Activated CD8-positive, alpha-beta memory T cell treated with anti-CD3 and anti-CD28 coated beads, Interleukin-2, amount 10 ng/mL, durations not matched to agents 7 days and 5 days (primary cell): Measurements from ENCODE around the gene MIPEP. TPM values are rescaled to one million over a fixed set of nuclear protein-coding genes. Genes with fewer than 3 reads are reported as not detected.
"Not testable (repeated sequence)": the region's sequence is repeated elsewhere in the genome, so short reads cannot be mapped to it uniquely, and the experiment has no call there.

Source experiments
- ATAC-seq: fragments of 150-1000 bp; cut with Tn5 transposase; one replicate; pipeline ENCODE4 v1.10.0; 2021; ENCODE audit warnings: moderate library complexity
- CTCF ChIA-PET: fragments of 350-600 bp; sonication (Branson Sonifier 250); formaldehyde crosslinking; loops from one replicate; lab custom pipeline; 2021; ENCODE audit warnings: antibody characterized with exemption; lab: Charles Lee
- DNase-seq: peaks from one replicate; pipeline ENCODE4 v3.0.0-alpha.2; 2020
- H3K27ac Mint-ChIP-seq: one replicate; pipeline ENCODE4 v1.8.0; 2021; ENCODE audit warnings: mild to moderate bottlenecking, mixed read lengths
- H3K27me3 Mint-ChIP-seq: one replicate; pipeline ENCODE4 v1.8.0; 2021; ENCODE audit warnings: mixed read lengths
- H3K36me3 Mint-ChIP-seq: one replicate; pipeline ENCODE4 v1.8.0; 2021; ENCODE audit warnings: mild to moderate bottlenecking, mixed read lengths
- H3K4me1 Mint-ChIP-seq: one replicate; pipeline ENCODE4 v1.8.0; 2021; ENCODE audit warnings: mixed read lengths
- H3K4me3 Mint-ChIP-seq: one replicate; pipeline ENCODE4 v1.8.0; 2021; ENCODE audit warnings: mild to moderate bottlenecking, moderate library complexity, mixed read lengths
- H3K9me3 Mint-ChIP-seq: one replicate; pipeline ENCODE4 v1.8.0; 2022; ENCODE audit warnings: low read depth, mixed read lengths
- total RNA-seq, 2 experiments: library from RNA; stranded (reverse); gene quantifications; one replicate each; pipeline ENCODE4 v1.2.3, GENCODE V29; 2021

Gene MIPEP
- total RNA-seq, 2 experiments from 2014 or later = 10.5 to 11.4 TPM

DNA sequence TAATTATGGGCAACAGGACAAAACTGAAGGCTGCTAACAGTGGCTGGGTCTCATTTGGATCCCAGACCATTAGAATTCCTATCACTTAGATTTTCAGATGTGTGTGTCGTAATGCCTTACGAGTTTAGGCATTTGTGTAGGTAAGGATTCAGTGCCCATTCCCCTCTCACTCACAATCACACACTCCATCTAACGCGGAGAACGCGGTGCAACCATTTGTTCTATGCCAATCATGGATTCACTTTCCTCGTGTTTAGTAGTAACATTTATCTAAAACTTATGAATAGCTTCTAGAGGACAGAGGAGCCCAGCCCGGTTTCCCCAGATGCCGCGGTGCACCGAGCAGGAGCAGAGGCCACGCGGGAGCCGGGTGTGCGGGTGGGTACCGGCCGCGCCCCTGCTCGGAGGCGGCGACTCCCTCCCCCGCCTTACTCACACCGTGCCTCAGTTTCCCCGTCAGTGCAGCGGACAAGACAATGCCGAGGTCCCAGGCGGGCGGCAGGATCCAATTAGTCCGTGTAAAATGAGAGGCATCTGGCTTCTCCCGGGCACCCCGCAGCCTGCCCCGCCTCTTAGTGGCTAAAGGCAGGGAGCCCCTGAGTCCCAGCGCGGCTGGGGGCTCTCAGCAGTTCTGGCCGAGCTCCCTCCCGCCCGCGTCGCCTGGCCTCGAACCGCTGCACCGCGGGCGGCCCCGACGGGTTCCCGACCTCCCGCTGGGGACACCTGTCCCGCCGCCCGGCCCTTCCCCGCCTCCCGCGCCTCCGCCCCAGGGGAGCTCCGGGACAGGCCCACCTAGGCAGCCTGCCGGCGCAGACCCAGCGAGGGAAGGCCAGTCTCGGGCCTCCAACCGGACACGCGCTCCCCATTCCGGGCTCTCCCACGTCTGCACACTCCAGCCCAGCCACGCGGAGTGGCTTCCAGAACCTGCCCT is 14.0 kb upstream of the MIPEP start:
- H3K27ac Mint-ChIP-seq = no peak overlapping the region
- H3K9me3 Mint-ChIP-seq = no peaks in the 10 kb centered on the region
- no peak for ATAC-seq
- peaks cover 47% of the 10 kb centered on the region for H3K27me3 Mint-ChIP-seq
- CTCF ChIA-PET = interaction anchor here (0.9 to 1.5 kb wide), 4 partner anchors 13 to 325 kb away, joined by 3 read pairs; no protein-coding TSS in a partner anchor
- no peaks in the 10 kb centered on the region for H3K36me3 Mint-ChIP-seq
- H3K4me3 Mint-ChIP-seq = no peak overlapping the region
- H3K4me1 Mint-ChIP-seq = peaks cover 15% of the 10 kb centered on the region
- no peak for DNase-seq

DNA sequence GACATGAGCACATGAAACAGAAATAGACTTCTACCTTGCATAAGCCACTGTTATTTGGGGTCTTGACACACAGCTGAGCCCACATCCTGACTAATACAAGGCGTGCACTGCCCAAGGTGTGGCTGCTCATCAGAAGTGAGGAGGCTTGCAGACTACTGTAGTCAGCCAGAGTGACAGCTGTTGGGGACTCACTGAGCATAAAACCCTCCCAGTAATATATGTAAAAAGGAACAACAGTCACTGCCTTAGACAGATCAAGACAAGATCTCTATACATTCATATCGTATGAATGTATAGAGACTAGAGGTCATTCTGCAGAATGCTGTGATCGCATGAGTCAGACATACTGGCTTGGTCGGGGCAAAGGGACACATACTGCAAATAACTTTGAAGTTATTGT is 12.2 kb upstream of the MIPEP start:
- Mint-ChIP-seq H3K36me3 (no peaks in the 10 kb centered on the region), H3K27ac (no peak overlapping the region), H3K4me3 (no peak overlapping the region), H3K4me1 (peaks cover 15% of the 10 kb centered on the region), H3K9me3 (no peaks in the 10 kb centered on the region), H3K27me3 (peaks cover 45% of the 10 kb centered on the region)
- peak; percentile 43 for ATAC-seq
- no peak for DNase-seq
- CTCF ChIA-PET = interaction anchor here (0.7 kb wide), 1 partner anchor 22 kb away, joined by 3 read pairs; no protein-coding TSS in a partner anchor

DNA sequence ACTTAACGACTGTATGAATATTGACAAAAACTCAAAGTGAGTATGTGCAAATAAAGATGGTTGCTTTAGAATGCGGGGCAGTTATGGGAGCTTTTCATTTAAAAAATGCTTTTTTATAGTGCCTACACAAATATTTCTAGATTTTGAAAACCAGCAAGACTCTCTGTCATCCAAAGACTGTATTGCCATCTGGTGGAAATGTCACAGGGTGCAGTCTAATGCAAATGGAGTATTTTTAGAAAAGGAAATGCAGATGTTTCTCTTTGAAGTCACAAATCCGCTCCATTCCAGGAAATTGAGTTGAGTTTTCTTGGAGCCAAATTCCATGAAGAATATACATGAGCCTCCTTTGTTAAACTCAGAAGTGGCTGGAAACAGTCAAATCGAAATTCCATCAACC is 10.4 kb upstream of the MIPEP start:
- DNase-seq (peak; percentile 55), ATAC-seq (peak; percentile 66)
- H3K4me3 Mint-ChIP-seq = no peak overlapping the region
- no peaks in the 10 kb centered on the region for H3K9me3 Mint-ChIP-seq
- no peaks in the 10 kb centered on the region for H3K36me3 Mint-ChIP-seq
- CTCF ChIA-PET = interaction anchor here (1.5 to 2.7 kb wide), 4 partner anchors 10 to 432 kb away, joined by 3 to 14 read pairs (median 6); partner anchors contain the start of gene MIPEP
- no peak overlapping the region for H3K27ac Mint-ChIP-seq
- peaks cover 14% of the 10 kb centered on the region for H3K4me1 Mint-ChIP-seq
- H3K27me3 Mint-ChIP-seq = peaks cover 38% of the 10 kb centered on the region

DNA sequence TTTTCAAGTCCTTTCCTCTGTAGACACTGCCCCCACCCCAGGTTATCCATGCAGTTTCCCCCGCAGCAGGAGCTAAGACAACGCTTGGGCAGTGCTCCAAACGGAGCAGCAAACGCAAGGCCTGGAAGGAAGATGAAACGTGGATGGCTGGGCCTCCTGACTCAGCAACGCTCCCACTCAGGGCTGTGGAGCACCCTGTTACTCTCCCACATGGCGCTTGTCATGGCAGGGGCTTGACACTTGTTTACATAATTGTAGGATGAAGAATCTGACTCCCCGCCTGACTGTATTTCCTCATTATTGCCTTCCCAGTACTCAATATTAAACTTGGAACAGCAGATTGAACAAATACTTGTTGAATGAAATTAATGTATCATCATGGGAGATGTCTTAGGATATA is 8.9 kb upstream of the MIPEP start:
- Mint-ChIP-seq H3K36me3 (no peaks in the 10 kb centered on the region), H3K4me1 (peaks cover 13% of the 10 kb centered on the region), H3K27ac (no peak overlapping the region)

DNA sequence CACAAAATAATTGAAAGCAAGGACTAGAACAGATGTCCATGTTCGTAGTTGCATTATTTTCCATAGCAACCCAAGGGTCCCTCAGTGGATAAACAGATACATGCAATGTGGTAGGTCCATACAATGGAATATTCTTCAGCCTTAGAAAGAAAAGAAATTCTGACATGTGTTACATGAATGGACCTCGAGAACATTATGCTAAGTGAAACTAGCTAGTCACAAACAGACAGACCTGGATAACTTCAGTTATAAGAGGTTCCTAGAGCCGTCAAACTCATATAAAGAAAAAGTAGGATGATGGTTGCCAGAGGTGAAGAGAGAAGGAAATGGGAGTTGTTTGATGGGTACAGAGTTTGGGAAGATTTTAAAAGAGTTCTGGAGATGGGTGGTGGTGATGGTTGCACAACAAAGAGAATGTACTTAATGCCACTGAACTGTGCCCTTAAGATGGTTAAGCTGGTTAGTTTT is 8.3 kb upstream of the MIPEP start, which contains the start of gene C1QTNF9B:
C1QTNF9B (minus strand) TSS at position 51 of the 468 bp plus-strand sequence.
- not testable (repeated sequence) for H3K4me1 Mint-ChIP-seq, DNase-seq, H3K27ac Mint-ChIP-seq, ATAC-seq, H3K36me3 Mint-ChIP-seq, H3K9me3 Mint-ChIP-seq, H3K4me3 Mint-ChIP-seq
- H3K27me3 Mint-ChIP-seq = peaks cover 22% of the 10 kb centered on the region
- CTCF ChIA-PET = interaction anchor here (0.8 to 1.4 kb wide), 2 partner anchors 71 to 430 kb away, joined by 3 read pairs; no protein-coding TSS in a partner anchor

More for the DNA sequence above, 8.9 kb upstream of the MIPEP start:
- DNase-seq = no peak
- CTCF ChIA-PET = interaction anchor here (1.4 to 2.7 kb wide), 2 partner anchors 431 kb away, joined by 3 to 14 read pairs; no protein-coding TSS in a partner anchor
- Mint-ChIP-seq H3K27me3 (peaks cover 28% of the 10 kb centered on the region), H3K4me3 (no peak overlapping the region), H3K9me3 (no peaks in the 10 kb centered on the region)
- ATAC-seq = no peak

DNA sequence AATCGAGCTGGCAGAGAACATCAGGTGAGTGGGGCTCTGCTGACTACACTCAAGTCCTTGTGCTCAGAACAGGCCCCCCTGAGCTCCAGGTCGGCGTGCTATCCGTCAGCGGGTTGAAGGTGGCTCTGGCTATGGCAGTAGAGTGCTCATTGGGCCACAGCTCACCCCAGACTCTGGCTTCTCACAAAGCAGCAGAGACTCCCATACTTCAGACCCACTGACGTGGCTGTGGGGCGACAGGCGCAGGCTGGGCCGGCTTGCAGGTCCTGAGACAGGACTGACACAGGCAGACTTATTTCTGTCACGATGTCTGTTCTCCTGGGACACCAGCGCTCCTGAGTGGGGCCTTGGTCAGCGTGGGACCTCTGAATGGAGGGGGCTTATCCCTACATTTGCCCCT is 5.5 kb upstream of the MIPEP start:
- H3K4me3 Mint-ChIP-seq, CTCF ChIA-PET, H3K27ac Mint-ChIP-seq, ATAC-seq, DNase-seq, H3K27me3 Mint-ChIP-seq, H3K36me3 Mint-ChIP-seq, H3K9me3 Mint-ChIP-seq: not testable (repeated sequence)
- H3K4me1 Mint-ChIP-seq = peaks cover 12% of the 10 kb centered on the region

DNA sequence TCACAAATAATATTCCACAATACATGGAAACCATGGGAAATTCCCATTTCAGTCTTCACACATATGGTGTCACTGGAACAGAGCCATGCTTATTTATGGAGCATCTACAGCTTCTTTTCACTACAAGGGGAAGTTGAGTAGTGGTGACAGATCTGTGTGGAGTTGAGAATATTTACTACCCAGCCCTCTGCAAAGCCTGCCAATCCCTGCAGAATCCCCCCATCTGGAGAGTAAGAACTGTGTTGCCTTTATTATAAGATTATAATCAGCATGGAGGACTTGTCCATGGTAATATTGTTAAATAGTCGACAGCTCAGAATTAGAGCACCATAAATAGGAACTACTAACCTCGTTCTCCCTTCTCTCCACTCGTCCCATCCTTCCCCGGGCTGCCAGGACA is 4.6 kb upstream of the MIPEP start:
- peaks cover 10% of the 10 kb centered on the region for H3K4me1 Mint-ChIP-seq
- H3K9me3 Mint-ChIP-seq, H3K27ac Mint-ChIP-seq, DNase-seq, CTCF ChIA-PET, H3K27me3 Mint-ChIP-seq, H3K4me3 Mint-ChIP-seq, ATAC-seq, H3K36me3 Mint-ChIP-seq: not testable (repeated sequence)

DNA sequence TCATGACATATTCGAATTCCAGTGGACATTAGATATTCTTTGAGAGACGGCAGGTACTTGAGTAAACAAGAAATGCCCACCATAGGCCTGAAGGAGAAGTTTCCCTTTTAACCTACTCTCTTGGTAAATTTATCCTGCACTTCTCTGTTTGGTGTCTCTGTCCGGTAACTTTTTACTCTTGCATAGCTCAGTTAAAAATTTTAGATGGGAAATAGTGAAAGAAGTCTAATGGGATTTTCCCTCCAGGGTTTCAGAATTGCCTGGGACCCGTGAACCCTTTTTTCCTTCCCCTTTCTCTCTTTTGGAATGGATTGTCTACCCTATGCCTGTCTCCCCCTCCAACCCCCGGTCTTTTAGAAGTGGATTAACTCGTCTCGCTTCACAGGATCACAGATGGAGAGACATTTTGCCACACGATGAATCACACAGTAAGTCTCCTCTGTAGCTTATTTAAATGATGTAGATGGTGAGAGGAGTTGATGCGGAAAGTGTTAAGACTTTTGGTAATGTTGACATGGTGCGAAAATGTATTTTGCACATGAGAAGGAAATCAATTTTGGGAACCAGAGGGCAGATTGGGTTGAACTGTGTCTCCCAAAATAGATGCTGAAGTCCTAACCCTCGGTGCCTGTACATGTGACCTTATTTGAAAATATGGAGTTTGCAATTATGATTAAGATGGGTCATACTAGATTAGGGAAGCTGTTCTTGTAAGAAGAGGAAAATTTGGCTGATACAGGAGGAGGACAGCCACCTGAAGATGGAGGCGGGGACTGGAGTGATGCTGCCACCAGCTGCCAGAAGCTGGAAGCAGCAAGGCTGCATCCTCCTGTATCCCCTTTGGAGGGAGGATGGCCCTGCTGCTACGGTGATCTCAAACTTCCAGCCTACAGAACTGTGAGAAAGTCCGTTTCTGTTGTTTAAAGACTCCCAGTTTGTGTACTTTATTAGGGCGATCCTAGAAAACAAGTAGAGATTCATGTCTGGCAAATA is 711 bp upstream of the MIPEP start:
- ATAC-seq = no peak

DNA sequence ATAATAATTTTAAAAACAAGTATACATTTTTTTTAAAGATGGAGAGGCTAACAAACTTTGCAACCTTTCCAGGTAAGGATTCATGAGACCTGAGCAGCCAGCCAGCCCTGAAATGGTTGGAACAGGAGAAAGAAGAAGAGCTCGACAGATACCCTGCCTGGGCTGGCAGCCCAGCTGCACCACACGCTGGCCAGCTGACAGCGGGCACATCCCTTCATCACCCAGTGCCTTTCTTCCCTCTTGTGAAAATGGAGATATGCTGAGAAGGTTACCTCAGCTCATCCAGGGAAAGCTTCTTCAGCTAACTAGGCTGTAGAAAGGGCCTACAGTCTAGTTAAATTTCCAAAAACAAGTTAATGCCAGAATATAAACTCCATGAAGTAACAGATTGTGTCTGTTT is 4.8 kb downstream of the MIPEP start:
- H3K27ac Mint-ChIP-seq, H3K36me3 Mint-ChIP-seq, H3K27me3 Mint-ChIP-seq, H3K9me3 Mint-ChIP-seq, ATAC-seq, DNase-seq, CTCF ChIA-PET, H3K4me3 Mint-ChIP-seq: not testable (repeated sequence)
- H3K4me1 Mint-ChIP-seq = peaks cover 12% of the 10 kb centered on the region

More for the DNA sequence above, 711 bp upstream of the MIPEP start:
- CTCF ChIA-PET = interaction anchor here (0.9 to 1.6 kb wide), 9 partner anchors 10 to 345 kb away, joined by 3 to 7 read pairs (median 3); no protein-coding TSS in a partner anchor
- Mint-ChIP-seq H3K4me3 (peak overlapping the region; percentile 82), H3K36me3 (peaks cover 2% of the 10 kb centered on the region), H3K27me3 (no peaks in the 10 kb centered on the region), H3K4me1 (peaks cover 23% of the 10 kb centered on the region), H3K27ac (peak overlapping the region; percentile 78), H3K9me3 (no peaks in the 10 kb centered on the region)
- no peak for DNase-seq

DNA sequence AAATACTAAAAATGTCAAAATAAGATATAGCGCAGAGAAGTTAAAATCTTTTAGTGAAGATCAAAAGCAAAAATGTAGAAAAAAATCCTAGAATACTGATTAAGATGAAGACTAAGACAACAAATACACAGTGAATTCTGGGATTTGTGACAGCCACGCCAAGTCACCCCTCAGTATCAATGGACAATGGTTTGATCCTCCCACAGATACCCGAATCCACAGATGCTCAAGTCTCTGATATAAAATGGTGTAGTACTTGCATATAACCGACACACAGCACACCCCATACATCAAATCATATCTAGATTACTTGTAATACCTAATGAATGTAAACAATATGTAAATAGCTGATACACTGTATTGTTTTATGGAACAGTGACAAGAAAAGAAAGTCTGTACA is 5.9 kb downstream of the MIPEP start:
- no peak for ATAC-seq
- no peak overlapping the region for H3K4me3 Mint-ChIP-seq
- H3K36me3 Mint-ChIP-seq = peaks cover 7% of the 10 kb centered on the region
- H3K27me3 Mint-ChIP-seq = no peaks in the 10 kb centered on the region
- no peak overlapping the region for H3K27ac Mint-ChIP-seq
- DNase-seq = no peak
- H3K9me3 Mint-ChIP-seq = no peaks in the 10 kb centered on the region
- peaks cover 11% of the 10 kb centered on the region for H3K4me1 Mint-ChIP-seq
- CTCF ChIA-PET = no interaction called here

DNA sequence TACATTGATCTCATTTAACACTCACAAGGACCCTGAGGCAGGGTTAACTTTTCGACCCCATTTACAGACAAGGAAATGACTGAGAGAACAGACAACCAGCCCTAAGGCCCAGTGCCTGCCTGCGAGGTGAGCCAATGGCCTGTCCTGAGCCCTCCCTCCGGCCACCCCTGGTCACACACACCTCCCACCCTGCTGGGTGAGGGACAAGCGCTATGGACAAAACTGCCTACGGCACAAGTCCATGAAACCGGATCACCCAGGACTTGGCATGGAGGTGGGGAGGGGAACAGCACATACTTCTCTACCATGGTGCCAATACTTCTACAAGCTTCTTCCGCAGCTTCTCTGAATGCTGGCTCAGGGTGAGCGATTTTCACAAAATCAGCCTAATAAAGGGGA is 7.8 kb downstream of the MIPEP start:
- H3K9me3 Mint-ChIP-seq, H3K4me1 Mint-ChIP-seq, DNase-seq, H3K27ac Mint-ChIP-seq, ATAC-seq, H3K4me3 Mint-ChIP-seq, H3K36me3 Mint-ChIP-seq, H3K27me3 Mint-ChIP-seq, CTCF ChIA-PET: not testable (repeated sequence)

DNA sequence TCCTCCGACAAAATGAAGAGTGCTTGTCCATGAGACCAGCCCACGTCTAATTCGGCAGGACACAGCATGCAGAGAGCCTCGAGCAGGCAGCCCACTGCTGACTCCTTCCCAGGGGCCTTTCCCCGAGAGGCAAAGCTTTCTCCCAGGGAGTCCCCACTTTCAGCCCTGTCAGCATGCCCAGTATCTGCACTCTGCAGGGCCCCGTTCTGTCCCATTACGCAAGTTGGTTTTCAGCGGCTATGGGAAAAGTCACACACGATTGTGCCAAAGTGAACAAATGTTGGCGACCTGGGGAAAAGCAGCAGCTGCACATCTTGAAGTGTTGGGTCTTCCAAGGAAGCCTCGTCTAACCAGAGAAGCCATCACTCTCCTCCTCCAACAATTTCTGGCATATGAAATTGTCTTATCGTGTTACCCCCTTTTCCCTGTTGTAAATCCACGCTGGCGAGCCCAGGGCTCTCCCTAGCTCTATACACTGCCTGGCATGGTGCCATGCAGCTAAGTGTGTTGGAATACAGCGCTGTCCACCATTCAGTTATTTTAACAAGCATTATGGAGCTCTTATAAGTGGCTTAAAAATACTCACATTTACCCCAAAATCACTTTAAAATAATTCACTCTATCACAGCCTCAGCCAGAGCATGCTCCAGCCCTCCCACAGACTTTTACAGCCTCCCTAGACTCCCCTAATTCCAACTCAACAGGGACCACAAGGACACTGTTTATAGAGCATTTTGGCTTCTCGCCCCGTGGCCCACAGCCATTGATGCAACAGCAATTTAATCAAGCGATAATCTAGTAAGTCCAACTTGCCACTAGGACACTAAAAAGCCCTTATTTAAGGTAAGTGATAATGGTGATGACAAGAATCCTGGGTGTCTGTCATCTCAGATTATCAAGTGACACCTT is 8.5 kb downstream of the MIPEP start:
- CTCF ChIA-PET, DNase-seq, H3K27me3 Mint-ChIP-seq, ATAC-seq, H3K36me3 Mint-ChIP-seq, H3K9me3 Mint-ChIP-seq, H3K4me1 Mint-ChIP-seq, H3K27ac Mint-ChIP-seq, H3K4me3 Mint-ChIP-seq: not testable (repeated sequence)
